ENCODE results near the gene DRICH1.
"Not testable (repeated sequence)": the region's sequence is repeated elsewhere in the genome, so short reads cannot be mapped to it uniquely, and the experiment has no call there.

DRICH1 gene, protein sequence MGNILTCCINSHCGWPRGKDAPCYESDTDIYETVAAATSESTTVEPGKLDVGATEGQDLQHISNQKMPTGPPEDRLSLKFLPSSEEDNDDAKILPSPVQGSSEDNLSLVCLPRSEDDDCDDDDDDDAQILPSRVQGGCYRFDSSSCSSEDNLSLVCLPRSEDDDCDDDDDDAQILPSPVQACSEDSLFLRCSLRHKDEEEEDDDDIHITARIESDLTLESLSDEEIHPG

GRCh38 chr22:23632178-23632577 lies at the start of gene DRICH1:
DRICH1 (minus strand) TSS chr22:23632321; CDS start chr22:23632023, 298 bp downstream.
- no peak for DNase-seq

DNA sequence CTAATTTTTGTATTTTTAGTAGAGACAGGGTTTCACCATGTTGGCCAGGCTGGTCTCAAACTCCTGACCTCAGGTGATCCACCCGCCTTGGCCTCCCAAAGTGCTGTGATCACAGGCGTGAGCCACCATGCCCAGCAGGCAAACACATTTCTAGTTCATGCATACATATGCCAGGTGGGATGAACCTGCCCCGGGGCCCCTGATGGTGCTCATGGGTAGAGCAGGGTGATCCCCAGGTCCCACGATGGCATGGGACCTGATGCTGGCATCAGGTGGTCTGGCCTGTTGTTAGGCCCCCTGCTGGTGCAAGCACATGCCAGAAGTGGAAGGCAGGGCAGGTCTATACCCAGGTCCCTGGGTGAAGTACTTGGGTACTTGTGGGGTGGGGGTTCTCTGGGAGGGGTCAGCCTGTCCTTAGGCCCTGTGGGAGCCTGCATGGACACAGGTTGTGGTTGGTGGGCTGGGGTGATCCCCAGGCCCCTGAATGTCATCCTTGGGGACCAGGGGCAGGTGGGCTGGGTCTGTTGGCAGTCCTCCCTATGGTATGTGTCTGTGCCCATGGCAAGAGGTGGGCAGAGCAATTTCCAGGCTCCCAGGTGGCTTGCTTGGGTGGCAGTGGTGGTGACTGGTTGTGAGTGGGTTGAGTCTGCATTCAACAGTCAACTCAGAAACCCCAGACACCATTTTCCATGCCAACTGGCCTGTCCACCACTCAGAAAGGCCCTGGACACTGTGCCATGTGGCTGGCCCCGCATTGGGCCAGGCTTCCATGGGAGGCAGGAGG lies 49.1 kb upstream of the DRICH1 start:
- no peak for DNase-seq

DNA sequence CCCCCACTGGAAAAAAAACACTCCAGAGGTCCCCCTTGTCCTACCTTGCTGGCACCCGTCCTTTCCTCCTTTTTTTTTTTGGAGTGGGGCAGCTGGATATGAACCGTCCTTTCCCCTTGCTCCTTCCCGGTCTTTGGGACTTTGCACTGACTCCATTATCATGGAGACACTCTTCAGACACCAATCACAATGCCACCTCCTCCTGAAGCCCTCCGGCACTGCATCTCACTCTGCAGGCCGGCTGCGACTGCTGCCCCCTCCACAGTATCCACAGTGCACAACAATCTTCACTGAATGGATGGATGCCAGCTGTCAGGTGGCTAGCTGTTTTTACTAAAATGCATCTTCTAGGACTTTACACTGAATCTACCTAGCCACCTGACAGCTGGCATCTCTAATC lies 46.0 kb upstream of the DRICH1 start:
- DNase-seq: no peak

GRCh38 chr22:23677701-23677995 lies 45.5 kb upstream of the DRICH1 start:
- no peak for DNase-seq

DNA sequence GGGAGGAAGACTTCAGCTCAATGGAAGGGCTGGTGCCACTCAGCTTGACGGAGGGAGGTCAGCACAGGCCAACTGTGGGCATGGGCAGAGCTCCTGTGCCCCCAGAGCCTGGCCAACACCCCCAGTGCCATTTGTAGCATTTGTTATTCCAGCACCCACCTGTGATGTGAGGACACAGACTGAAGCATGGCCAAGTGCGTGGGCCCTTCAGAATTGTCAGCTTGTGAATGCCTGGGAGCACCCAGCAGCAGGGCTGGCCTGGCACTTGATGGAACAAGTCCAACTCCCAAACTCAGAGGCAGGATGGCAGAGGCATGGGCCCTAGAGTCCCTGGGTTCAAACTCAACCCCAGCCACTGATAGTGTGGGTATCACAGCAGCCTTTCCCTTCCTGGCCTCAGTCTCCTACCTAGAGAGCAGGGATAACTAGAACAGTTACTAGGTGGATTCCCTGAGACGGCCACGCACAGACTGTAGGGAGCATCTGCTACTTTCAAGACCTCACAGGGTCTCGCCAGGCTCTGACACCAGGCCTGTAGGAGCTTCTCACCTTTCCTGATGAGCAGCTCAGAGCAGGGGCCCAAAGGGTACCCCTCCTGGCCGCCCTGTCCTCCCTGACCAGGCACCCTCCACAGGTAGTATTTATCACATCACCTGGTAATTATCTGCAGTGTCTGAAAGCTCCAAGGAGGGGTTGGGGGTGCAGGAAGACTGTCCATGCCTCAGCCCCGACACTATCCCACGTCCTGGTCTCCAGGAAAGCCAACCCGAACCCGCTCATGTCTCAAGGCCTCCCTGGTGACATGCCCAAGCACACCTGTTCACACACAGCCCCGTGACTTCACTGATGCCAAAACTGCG lies 45.0 kb upstream of the DRICH1 start:
- DNase-seq: not testable (repeated sequence)

DNA sequence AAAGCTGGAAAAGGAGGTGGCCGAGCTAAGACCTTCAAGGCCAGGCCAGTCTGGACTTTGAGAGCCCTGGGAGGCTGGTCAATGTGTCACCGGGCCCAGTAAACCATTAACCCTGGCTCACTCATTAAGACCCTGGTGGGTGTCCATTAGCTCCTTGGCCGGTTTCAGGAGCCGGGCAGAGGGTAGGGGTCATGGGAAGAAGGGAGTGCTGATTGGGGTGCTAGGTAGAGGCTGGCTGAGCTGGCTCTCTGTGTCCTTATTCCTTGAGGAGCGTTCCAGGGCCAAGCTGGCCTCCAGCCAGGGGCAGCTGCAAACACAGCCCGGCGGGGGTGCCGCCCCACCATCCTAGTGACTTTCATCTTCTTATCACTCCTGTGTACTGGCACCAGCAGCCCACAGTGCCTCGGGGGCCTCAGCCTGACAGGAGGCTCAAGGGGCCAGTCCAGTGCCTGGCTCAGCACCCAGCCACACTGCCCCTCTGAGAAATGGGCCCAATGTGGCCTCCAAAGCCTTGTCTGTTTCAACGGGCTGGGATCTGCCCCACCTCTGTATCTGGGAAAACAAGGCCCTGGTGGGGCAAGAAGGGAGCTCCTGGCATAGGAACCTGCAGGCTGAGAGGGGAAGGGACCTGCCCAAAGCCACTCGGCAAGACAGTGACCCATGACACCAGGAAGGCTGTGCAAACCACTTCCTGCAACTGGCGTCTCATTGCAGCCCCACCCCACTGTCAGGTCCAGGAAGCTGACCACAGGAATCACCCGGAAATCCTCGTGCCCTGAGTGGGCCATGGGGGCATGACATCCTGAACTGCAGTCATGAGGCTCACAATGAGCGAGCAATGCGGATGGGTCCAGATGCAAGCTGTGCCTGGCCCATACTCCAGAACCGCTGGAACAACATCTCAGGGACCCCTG lies 43.6 kb upstream of the DRICH1 start:
- DNase-seq: no peak

DNA sequence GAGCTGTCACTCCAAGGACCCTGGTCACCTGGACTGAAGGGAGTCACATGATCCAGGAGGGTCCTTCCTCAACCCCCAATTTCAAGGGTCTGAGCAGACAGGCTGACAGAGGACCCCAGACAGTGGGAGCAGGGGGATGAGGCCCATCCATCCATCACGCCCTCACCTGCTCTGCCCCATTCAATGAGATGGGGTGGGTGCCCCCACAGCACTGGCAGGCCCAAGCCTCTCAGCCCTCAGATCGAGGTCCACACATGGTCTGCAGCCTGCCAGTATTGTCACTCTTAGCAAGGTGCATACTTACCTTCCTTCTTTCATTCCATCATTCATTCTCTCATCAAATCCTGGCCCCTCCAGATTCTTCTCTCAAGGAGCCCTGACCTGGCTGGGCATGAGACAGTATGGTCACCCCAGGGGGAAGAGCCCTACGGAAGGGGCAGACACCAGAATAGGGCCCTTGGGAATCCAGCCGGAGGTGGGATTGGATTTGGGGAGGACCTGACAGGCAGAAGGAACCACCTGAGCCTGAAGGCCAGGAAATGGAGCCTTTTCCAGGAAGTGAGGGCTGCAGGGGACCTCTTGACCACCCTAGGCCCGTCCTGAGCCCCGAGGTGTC lies 42.9 kb upstream of the DRICH1 start:
- DNase-seq: not testable (repeated sequence)

- DNase-seq: no peak
These were observed 41.9 kb upstream of the DRICH1 start for GRCh38 chr22:23673826-23674690.

GRCh38 chr22:23673050-23673620 lies 41.0 kb upstream of the DRICH1 start:
- no peak for DNase-seq

DNA sequence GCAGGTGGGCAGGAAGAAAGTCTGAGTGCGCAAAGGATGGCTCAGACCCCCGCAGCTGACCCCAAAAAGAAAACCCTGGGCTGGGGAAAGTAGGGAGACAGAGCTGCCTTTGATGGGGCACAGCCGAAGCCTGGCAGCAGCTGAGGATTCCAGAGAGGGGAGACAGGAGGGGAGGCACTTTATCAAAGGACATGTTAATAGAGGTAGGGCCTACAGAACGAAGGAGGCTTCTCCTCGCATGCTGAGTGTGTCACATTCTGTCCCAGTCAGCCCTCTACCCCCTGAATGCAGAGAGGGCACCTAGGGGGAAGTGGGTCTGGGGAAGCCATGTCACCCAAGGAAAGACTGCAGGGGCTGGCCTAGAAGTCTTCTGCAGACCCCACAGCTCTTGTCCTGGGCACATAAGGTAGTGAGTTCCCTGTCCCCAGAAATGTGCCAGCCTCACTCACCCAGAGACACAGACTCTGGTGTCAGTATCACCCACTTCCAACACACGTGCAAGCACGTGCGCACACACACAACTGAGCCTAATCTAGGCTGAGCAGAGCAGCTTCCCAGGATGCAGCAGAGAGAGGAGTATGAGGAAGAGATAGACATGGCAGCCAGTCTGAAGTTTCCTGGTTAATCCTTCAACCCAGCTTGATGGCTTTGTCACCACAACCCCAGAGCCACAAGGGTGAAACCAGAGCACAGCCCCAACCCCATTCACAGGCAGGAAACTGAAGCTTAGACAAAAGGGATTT lies 40.4 kb upstream of the DRICH1 start:
- not testable (repeated sequence) for DNase-seq

- DNase-seq: not testable (repeated sequence)
These were observed 39.3 kb upstream of the DRICH1 start for GRCh38 chr22:23671387-23671786.

DNA sequence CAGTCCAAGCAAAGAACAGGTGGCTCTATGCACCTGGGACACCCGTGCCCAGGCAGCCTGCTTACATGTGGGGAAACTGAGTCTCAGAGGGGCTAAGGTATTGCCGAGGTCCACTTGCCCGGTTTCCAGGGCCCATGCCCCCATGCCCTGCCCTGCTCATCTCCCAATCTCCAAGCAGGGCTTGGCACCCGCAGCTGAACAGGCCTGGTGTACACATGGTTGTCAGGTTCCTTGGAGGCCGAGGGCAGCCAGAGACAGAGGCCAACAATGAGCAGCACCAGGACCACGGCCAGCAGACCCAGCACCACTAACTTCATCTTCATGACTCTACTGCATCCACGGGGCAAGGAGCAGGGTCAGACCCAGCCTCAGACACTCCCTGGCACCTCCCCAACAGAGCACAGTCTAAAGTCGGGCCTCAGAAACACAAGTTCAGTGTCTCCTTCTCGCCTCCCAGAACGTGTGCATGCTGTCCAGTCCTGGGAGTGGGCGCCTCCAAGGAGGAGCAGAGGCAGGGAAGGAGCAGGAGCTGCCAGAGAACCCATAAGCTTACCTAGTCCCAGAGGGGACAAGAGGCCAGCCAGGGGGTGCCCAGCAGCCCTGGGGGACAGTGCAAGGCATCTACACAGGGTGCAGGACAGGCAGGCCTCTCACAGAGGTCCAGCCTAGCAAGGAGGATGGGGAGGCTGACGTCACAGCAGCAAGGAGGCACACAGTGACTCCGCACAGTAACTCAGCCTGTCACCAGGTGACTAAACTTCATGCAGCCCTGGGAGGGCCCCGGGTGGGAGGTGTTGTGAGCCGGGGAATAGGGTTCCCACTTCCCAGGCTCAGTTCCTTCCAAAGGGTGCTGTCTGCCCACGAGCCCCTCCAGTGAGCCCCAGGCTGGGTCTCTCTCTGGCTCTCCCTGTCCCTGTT lies 38.5 kb upstream of the DRICH1 start:
- no peak for DNase-seq

DNA sequence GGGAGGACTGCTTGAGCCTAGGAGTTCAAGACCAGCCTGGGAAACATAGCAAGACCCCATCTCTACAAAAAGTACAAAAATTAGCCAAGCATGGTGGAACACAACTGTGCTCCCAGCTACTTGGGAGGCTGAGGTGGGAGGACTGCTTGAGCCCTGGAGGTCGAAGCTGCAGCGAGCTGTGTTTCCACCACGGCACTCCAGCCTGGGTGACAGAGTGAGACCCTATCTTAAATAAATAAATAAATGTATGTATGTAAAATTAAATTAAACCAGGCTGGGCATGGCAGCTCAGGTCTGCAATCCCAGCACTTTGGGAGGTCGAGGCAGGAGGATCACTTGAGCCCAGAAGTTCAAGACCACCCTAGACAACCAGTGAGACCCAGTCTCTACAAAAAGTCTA lies 28.3 kb upstream of the DRICH1 start:
- DNase-seq: not testable (repeated sequence)

DNA sequence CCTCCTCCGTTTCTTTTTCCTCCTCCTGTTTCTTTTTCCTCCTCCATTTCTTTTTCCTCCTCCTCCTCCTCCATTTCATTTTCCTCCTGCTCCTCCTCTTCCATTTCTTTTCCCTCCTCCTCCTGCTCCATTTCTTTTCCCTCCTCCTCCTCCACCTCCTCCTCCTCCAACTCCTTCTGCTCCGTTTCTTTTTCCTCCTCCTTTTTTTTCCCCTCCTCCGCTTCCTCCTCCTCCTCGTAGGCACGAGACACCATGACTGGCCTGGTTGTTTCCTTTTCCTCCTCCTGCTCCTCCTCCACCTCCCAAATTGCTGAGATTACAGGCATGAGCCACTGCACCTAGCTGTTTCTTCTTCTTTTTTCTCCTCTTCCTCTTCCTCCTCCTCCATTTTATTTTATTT lies 25.6 kb upstream of the DRICH1 start:
- DNase-seq: no peak

DNA sequence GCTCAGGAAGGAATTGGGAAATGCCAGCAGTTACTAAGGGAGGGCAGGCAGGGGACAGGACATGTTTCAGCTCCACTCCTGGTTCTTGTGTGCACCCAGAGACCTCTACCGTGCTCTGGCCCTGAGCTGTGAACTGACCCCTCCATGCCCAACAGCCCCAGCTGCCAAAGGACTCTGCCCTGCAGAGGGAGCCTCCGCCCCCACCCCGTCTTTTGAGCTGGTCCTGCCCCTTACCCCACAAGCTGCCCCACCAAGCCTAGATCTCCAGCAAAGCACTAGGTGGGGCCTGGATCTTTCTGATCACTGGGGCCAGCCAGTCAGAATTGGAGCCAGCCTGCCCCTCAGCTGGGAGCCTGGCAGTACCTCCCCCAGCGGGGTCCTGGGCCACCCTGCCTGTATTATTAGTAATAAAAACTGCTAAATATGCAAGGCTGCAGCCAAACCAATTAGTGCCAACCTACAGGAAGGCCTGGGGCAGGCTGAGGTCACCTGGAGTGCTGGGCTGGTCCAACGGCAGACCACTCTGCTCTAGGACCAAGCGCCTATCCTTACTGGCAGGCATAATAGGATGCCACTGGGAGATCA lies 23.9 kb upstream of the DRICH1 start:
- no peak for DNase-seq

GRCh38 chr22:23652711-23653110 lies 20.6 kb upstream of the DRICH1 start:
- no peak for DNase-seq

GRCh38 chr22:23652286-23652685 lies 20.2 kb upstream of the DRICH1 start:
- no peak for DNase-seq

GRCh38 chr22:23651676-23652075 lies 19.6 kb upstream of the DRICH1 start:
- DNase-seq: no peak
